HG03280 (cell line): ENCODE results near the gene TTN.

ENCODE experiments used
- ATAC-seq: cut with Tn5 transposase; IDR thresholded peaks from one replicate; pipeline ENCODE4 v1.9.1; 2021; ENCODE audit warnings: mild to moderate bottlenecking, moderate library complexity; ENCODE audit not compliant: unreplicated experiment

Gene TTN

GRCh38 chr2:178756843-178757242, 50.4 kb downstream of the TTN start:
- ATAC-seq = no peak

GRCh38 chr2:178756343-178756742, 50.9 kb downstream of the TTN start:
- no peak for ATAC-seq

GRCh38 chr2:178747767-178748166, 59.5 kb downstream of the TTN start:
- no peak for ATAC-seq

- ATAC-seq = no peak
Observed at GRCh38 chr2:178734518-178734917, 72.7 kb downstream of the TTN start.

- ATAC-seq = no peak
Observed at GRCh38 chr2:178733975-178734374, 73.2 kb downstream of the TTN start.

GRCh38 chr2:178732913-178733312, 74.3 kb downstream of the TTN start:
- ATAC-seq = no peak

- ATAC-seq = no peak
Observed at GRCh38 chr2:178731300-178731699, 75.9 kb downstream of the TTN start.

- ATAC-seq = no peak
Observed at GRCh38 chr2:178730049-178730448, 77.2 kb downstream of the TTN start.

- no peak for ATAC-seq
Observed at GRCh38 chr2:178723786-178724346, 83.4 kb downstream of the TTN start.

- ATAC-seq = no peak
Observed at GRCh38 chr2:178722296-178722695, 84.9 kb downstream of the TTN start.

GRCh38 chr2:178718988-178719387, 88.2 kb downstream of the TTN start:
- no peak for ATAC-seq

- no peak for ATAC-seq
Observed at GRCh38 chr2:178718283-178718682, 88.9 kb downstream of the TTN start.

GRCh38 chr2:178716394-178716793, 90.8 kb downstream of the TTN start:
- no peak for ATAC-seq

- no peak for ATAC-seq
Observed at GRCh38 chr2:178715366-178715765, 91.9 kb downstream of the TTN start.

GRCh38 chr2:178707476-178707875, 99.7 kb downstream of the TTN start:
- ATAC-seq = no peak

GRCh38 chr2:178704876-178705275, 102.3 kb downstream of the TTN start:
- no peak for ATAC-seq

GRCh38 chr2:178702361-178702760, 104.9 kb downstream of the TTN start:
- no peak for ATAC-seq

- no peak for ATAC-seq
Observed at GRCh38 chr2:178700922-178701342, 106.3 kb downstream of the TTN start.

GRCh38 chr2:178700136-178700535, 107.1 kb downstream of the TTN start:
- no peak for ATAC-seq

- ATAC-seq = no peak
Observed at GRCh38 chr2:178692845-178693244, 114.4 kb downstream of the TTN start.

- no peak for ATAC-seq
Observed at GRCh38 chr2:178689808-178690207, 117.4 kb downstream of the TTN start.

GRCh38 chr2:178683877-178684276, 123.3 kb downstream of the TTN start:
- ATAC-seq = no peak

GRCh38 chr2:178681081-178681480, 126.1 kb downstream of the TTN start:
- ATAC-seq = no peak
